Keratinocyte (primary cell): ENCODE results near the gene DCTN4.

ENCODE experiments used
- EZH2 ChIP-seq: IDR thresholded peaks from one replicate; pipeline ENCODE4 v1.6.1; 2012; ENCODE audit warnings: inconsistent platforms, mild to moderate bottlenecking, low read length, moderate library complexity
- TF ChIP-seq, protein P1 (sequence below), 3 experiments: IDR thresholded peaks in 1 of 3; conservative IDR thresholded peaks in 1 of 3; optimal IDR thresholded peaks in 1 of 3; 2 replicates in 2 of 3; 3 replicates in 1 of 3; pipeline versions ENCODE3 to v1.5.1; 2011; ENCODE audit warnings: low read length in 3 of 3, mild to moderate bottlenecking in 3 of 3, moderate library complexity in 2 of 3, control low read depth in 1 of 3, inconsistent platforms in 1 of 3; ENCODE audit not compliant: insufficient read depth in 2 of 3; ENCODE audit errors: extremely low read depth in 1 of 3

DNA sequence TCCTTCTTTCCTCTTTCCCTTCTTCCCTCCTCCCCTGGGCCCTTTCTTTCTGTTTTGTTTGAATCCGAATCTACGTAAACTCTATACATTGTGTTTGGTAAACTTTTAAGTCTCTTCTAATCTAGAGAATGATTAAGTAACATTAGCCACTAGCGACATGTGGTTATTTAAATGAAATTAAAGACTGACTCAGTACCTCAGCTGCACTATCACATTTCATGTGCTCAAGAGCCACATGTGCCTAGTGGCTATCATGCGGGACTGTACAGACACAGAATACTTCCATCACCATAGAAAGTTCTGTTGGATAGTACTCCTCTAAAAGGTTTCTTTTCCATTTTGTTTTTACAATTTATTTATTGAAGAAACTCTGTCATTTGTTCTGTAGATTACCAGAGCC lies 29.0 kb downstream of the DCTN4 start:
- TF ChIP-seq, protein P1, sequence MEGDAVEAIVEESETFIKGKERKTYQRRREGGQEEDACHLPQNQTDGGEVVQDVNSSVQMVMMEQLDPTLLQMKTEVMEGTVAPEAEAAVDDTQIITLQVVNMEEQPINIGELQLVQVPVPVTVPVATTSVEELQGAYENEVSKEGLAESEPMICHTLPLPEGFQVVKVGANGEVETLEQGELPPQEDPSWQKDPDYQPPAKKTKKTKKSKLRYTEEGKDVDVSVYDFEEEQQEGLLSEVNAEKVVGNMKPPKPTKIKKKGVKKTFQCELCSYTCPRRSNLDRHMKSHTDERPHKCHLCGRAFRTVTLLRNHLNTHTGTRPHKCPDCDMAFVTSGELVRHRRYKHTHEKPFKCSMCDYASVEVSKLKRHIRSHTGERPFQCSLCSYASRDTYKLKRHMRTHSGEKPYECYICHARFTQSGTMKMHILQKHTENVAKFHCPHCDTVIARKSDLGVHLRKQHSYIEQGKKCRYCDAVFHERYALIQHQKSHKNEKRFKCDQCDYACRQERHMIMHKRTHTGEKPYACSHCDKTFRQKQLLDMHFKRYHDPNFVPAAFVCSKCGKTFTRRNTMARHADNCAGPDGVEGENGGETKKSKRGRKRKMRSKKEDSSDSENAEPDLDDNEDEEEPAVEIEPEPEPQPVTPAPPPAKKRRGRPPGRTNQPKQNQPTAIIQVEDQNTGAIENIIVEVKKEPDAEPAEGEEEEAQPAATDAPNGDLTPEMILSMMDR (optimal IDR thresholded peaks at IDR 0.05 in 1 of 3, IDR thresholded peaks at IDR 0.05 in 1 of 3, conservative IDR thresholded peaks at IDR 0.05 in 1 of 3; ENCODE audit: extremely low read depth in 1 of 3, insufficient read depth in 2 of 3, low read length in 3 of 3), result no peak
- no peak for TF ChIP-seq EZH2
